CD4-positive, alpha-beta T cell treated with Interleukin-15 for 4 hours (primary cell): Measurements from ENCODE around the gene PITX3.
"Not testable (repeated sequence)": the region's sequence is repeated elsewhere in the genome, so short reads cannot be mapped to it uniquely, and the experiment has no call there.

Source experiments
- DNase-seq: peaks from one replicate; pipeline ENCODE4 v3.0.0-alpha.2; 2020; ENCODE audit warnings: low spot score

PITX3 gene

GRCh38 chr10:102225646-102226541 lies 15.4 kb downstream of the PITX3 start, which contains the start of gene ELOVL3:
Gene ELOVL3 (plus strand): TSS chr10:102226299. CDS start chr10:102226549, 250 bp downstream.
- peak; percentile 89 for DNase-seq

- DNase-seq = no peak
These were observed 18.5 kb downstream of the PITX3 start for GRCh38 chr10:102222797-102223196.

- no peak for DNase-seq
These were observed 20.7 kb downstream of the PITX3 start for GRCh38 chr10:102220612-102221011.

- no peak for DNase-seq
These were observed 21.9 kb downstream of the PITX3 start for GRCh38 chr10:102219370-102219769.

- not testable (repeated sequence) for DNase-seq
These were observed 27.7 kb downstream of the PITX3 start for GRCh38 chr10:102213599-102213998.

- DNase-seq = no peak
These were observed 29.6 kb downstream of the PITX3 start for GRCh38 chr10:102211615-102212299.

GRCh38 chr10:102208311-102209035 lies 32.8 kb downstream of the PITX3 start:
- no peak for DNase-seq

GRCh38 chr10:102202386-102202785 lies 38.9 kb downstream of the PITX3 start:
- DNase-seq = no peak

GRCh38 chr10:102200751-102201640 lies 40.3 kb downstream of the PITX3 start:
- DNase-seq = no peak

- no peak for DNase-seq
These were observed 43.3 kb downstream of the PITX3 start for GRCh38 chr10:102198027-102198426.

GRCh38 chr10:102196893-102197292 lies 44.4 kb downstream of the PITX3 start:
- DNase-seq = no peak

- no peak for DNase-seq
These were observed 45.9 kb downstream of the PITX3 start for GRCh38 chr10:102195296-102195870.

GRCh38 chr10:102191956-102192355 lies 49.4 kb downstream of the PITX3 start:
- DNase-seq = no peak

GRCh38 chr10:102188941-102189898 lies 52.1 kb downstream of the PITX3 start:
- peak; percentile 10 for DNase-seq

GRCh38 chr10:102188298-102188940 lies 52.9 kb downstream of the PITX3 start:
- DNase-seq = no peak

GRCh38 chr10:102185811-102186527 lies 55.3 kb downstream of the PITX3 start:
- DNase-seq = no peak

- no peak for DNase-seq
These were observed 56.0 kb downstream of the PITX3 start for GRCh38 chr10:102185272-102185671.

- no peak for DNase-seq
These were observed 56.7 kb downstream of the PITX3 start for GRCh38 chr10:102184606-102185005.
